SIG-M5 treated with dmso at 0.1 percent for 504 hours (cell line): ENCODE data around the gene WDSUB1.
A peak's percentile ranks its signal among the peaks of the same experiment; 100 is the strongest.

Experiments
- DNase-seq: peaks from one replicate; lab custom pipeline; 2025; ENCODE audit not compliant: unreplicated experiment; lab: John Stamatoyannopoulos, UW

WDSUB1 gene

GRCh38 chr2:159225025-159226016 lies 61.2 kb downstream of the WDSUB1 start:
- DNase-seq, result no peak

- no peak for DNase-seq
Observed at GRCh38 chr2:159224061-159224813, 62.3 kb downstream of the WDSUB1 start.

- no peak for DNase-seq
Observed at GRCh38 chr2:159219394-159219998, 67.0 kb downstream of the WDSUB1 start.

DNA sequence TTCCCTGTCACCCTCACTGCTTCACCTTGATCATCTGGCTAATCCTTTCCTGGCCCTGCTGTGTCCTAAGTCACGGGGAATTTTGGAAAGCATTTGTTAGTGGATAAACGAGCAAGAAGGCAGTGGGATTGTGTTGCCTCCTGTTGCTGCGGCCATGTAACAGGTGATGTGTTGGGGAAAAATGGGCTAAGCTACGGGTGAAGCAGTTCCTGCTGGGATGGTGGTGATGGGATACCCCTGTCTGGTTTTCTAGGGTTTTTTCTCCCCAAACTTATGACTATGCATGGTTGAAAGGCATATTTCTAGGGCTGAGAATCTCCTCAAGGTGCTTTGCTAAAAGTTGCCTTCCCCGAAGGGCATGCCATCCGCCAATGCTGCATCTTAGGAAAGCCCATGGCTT lies 68.1 kb downstream of the WDSUB1 start:
- no peak for DNase-seq

GRCh38 chr2:159217676-159218075 lies 68.8 kb downstream of the WDSUB1 start:
- DNase-seq, result no peak

GRCh38 chr2:159215116-159215515 lies 71.4 kb downstream of the WDSUB1 start:
- DNase-seq, result no peak

- DNase-seq, result no peak
Observed at GRCh38 chr2:159214325-159214865, 72.1 kb downstream of the WDSUB1 start.

- no peak for DNase-seq
Observed at GRCh38 chr2:159213296-159213695, 73.2 kb downstream of the WDSUB1 start.

DNA sequence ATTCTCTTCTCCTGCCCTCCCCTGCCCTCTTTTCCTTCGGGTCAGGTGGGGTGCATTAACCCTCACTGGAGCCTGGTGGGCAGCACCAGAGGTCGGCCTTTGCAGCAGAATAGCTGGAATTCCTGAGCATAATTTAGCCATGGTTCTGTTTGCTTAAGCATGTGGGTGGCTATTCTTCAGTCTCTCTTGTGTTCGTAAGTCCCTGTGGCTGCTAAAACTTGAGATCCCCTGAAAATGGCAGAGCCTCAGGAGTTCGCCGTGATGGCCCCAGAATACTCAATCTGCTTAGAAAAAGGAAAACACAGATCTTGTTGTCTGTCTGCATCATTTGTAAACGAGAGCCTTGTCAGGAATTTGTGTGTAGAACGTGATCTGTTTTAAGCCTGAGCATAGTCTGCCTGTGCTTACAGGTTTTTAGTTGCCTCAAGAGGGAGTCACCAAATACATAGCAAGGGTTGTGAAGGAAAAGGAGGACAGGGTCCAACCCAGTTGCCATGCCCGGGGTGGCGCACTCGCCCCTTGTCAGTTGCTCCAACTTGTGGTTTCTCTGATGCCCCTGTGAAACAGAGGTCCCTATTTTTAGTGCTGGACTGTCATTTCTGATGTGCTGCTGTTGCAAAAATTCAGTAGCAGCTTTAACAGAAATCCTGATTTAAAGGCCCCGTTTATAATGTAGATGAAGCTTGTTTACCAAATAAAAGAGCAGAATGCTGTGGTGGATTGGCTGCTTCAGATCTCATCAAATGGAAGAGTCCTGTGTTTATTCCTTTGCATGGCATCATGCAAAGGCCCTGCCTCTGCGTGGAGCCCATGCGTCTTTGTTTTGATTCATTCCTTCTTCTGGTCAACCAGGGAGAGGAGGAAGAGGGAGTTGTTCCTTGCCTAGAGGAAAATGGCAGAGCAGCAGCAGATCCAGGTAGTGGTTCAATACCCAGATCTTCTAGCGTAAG lies 74.8 kb downstream of the WDSUB1 start:
- DNase-seq, result peak; percentile 26

GRCh38 chr2:159209341-159210306 lies 76.9 kb downstream of the WDSUB1 start:
- DNase-seq, result no peak

DNA sequence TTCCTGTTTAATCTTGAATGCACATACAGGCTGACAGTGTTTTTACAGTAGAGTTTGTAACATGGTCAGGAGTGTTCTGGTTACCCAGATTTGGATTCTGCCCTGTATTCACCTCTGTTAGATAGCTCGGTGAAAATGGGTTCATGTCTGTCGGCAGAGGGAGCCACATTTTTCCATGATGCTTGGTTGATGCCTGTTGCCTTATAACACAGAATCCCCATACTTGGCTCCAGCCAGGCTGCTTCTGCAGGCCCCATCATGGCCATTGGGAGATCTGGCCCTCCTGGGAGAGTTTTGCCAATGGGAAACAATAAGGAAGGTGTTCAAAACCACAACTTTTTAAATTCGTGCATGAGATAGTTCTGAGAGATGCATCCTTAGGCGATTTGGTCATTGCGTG lies 78.1 kb downstream of the WDSUB1 start:
- DNase-seq, result no peak

- no peak for DNase-seq
Observed at GRCh38 chr2:159206736-159207380, 79.6 kb downstream of the WDSUB1 start.

GRCh38 chr2:159204381-159205144 lies 81.9 kb downstream of the WDSUB1 start:
- no peak for DNase-seq

DNA sequence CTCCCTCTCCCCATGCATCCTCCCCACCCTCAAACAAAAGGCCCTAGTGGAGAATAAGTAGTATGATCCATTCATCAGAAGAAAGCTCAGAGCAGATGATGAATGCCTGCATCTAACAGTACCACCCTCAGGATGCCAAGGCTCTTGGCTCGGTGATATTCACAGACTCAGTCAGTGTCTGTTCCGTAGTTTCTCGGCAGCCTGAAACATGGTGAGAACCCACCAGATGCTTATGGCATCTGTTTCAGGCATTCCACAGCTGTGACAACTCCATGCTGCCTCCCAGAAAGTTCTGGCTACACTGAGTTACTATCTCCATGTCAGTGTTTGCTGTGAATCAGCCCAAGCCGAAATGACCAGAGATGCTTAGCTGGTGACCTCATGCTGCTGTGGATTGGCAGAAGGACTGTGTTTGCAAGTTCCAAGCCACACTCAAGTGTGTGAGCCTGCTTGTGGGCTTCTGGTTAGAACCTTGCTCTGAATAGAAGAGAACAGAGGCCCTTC lies 83.9 kb downstream of the WDSUB1 start:
- no peak for DNase-seq

GRCh38 chr2:159201360-159202063 lies 85.0 kb downstream of the WDSUB1 start:
- DNase-seq, result no peak

DNA sequence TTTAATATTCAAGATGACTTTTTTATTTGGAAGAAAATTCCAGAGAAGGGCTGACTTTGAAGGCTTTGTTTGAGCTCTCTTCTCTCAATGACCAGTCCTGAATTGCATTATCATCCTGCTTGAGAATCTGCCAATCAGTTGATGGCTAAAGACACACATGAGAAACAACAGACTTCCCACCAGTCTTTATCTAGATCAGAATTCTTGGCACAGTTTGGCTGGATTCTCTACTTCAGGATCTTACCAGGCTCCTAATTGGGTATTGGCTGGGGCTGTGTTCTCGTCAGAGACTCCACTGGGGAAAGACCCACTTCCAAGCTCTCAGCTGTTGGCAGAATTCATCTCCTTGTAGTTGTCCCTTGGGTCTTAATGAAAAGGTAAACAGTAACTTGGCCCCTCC lies 86.0 kb downstream of the WDSUB1 start:
- no peak for DNase-seq
